DOHH2 (cell line): Measurements from ENCODE around the gene OCA2.
"Not testable (repeated sequence)": the region's sequence is repeated elsewhere in the genome, so short reads cannot be mapped to it uniquely, and the experiment has no call there.

Experiments
- H3F3A ChIP-seq: fragments of 200-600 bp; sonication (generic), shearing (Covaris generic); 2 replicates; pipeline ENCODE4 v1.6.0; 2016; ENCODE audit warnings: antibody characterized with exemption, mild to moderate bottlenecking; ENCODE audit not compliant: control insufficient read depth, insufficient read depth
- H3K27ac ChIP-seq: fragments of 200-600 bp; sonication (generic); 2 replicates; pipeline ENCODE4 v1.5.1; 2014; ENCODE audit warnings: low read depth, mild to moderate bottlenecking, low read length, moderate library complexity
- H3K27me3 ChIP-seq: fragments of 200-600 bp; sonication (generic); 2 replicates; pipeline ENCODE4 v1.6.1; 2014; ENCODE audit warnings: mild to moderate bottlenecking, low read length, mixed read lengths; ENCODE audit not compliant: control insufficient read depth
- H3K36me3 ChIP-seq: fragments of 200-600 bp; sonication (generic); 2 replicates; pipeline ENCODE4 v1.6.1; 2014; ENCODE audit warnings: mild to moderate bottlenecking, low read length, moderate library complexity, mixed read lengths; ENCODE audit not compliant: control insufficient read depth
- H3K4me1 ChIP-seq: fragments of 200-600 bp; sonication (generic); 2 replicates; pipeline ENCODE4 v1.6.1; 2014; ENCODE audit warnings: mild to moderate bottlenecking, low read length, mixed read lengths; ENCODE audit not compliant: control insufficient read depth
- H3K4me2 ChIP-seq: fragments of 200-600 bp; sonication (generic); 2 replicates; pipeline ENCODE4 v1.6.0; 2014; ENCODE audit warnings: mild to moderate bottlenecking, low read length, moderate library complexity
- H3K4me3 ChIP-seq: fragments of 200-600 bp; sonication (generic); 2 replicates; pipeline ENCODE4 v1.5.1; 2014; ENCODE audit warnings: mild to moderate bottlenecking, low read length, mixed read lengths
- H3K79me2 ChIP-seq: fragments of 200-600 bp; sonication (generic); 2 replicates; pipeline ENCODE4 v1.6.1; 2014; ENCODE audit warnings: mild to moderate bottlenecking, low read length, mixed read lengths; ENCODE audit not compliant: control insufficient read depth
- H3K9me2 ChIP-seq: fragments of 200-600 bp; sonication (generic); replicated peaks from 2 replicates; pipeline ENCODE4 v1.6.1; 2014; ENCODE audit warnings: mild to moderate bottlenecking, low read length, mixed read lengths; ENCODE audit not compliant: control insufficient read depth
- H3K9me3 ChIP-seq: fragments of 200-600 bp; sonication (generic); 2 replicates; pipeline ENCODE4 v1.6.1; 2014; ENCODE audit warnings: antibody characterized with exemption, low read length, mixed read lengths; ENCODE audit not compliant: control insufficient read depth, insufficient read depth
- H4K20me1 ChIP-seq: fragments of 200-600 bp; sonication (generic); 2 replicates; pipeline ENCODE4 v1.6.0; 2014; ENCODE audit warnings: low read depth, mild to moderate bottlenecking, antibody characterized with exemption, low read length, moderate library complexity; ENCODE audit not compliant: control insufficient read depth, insufficient read depth
- CTCF ChIP-seq: fragments of 200-600 bp; sonication (generic); IDR thresholded peaks from one replicate; pipeline ENCODE4 v1.5.1; 2014; ENCODE audit warnings: antibody characterized with exemption, mild to moderate bottlenecking, low read depth, low read length; ENCODE audit not compliant: poor library complexity, severe bottlenecking
- EZH2phosphoT487 ChIP-seq: fragments of 200-600 bp; sonication (generic); IDR thresholded peaks from 2 replicates; pipeline ENCODE4 v1.6.1; 2017; ENCODE audit warnings: borderline replicate concordance, mild to moderate bottlenecking, antibody characterized with exemption, low read length, moderate library complexity, mixed read lengths

The OCA2 gene

GRCh38 chr15:28098766-28099554 is at the start of gene OCA2:
OCA2 (minus strand) TSS chr15:28099315; CDS start chr15:28081874, 17,441 bp downstream.
- peaks cover 18% of the 10 kb centered on the region for H3K4me1 ChIP-seq

GRCh38 chr15:28147801-28148200 is 48.7 kb upstream of the OCA2 start:
- H3K27ac ChIP-seq, result no peak overlapping the region
- no peak overlapping the region for H3K4me3 ChIP-seq
- TF ChIP-seq CTCF, result no peak
- no peak for TF ChIP-seq EZH2phosphoT487
- peaks cover 34% of the 10 kb centered on the region for H3K36me3 ChIP-seq
- no peaks in the 10 kb centered on the region for H3K4me1 ChIP-seq
- H3K4me2 ChIP-seq, result no peak overlapping the region
- no peaks in the 10 kb centered on the region for H3K9me2 ChIP-seq
- no peaks in the 10 kb centered on the region for H3K27me3 ChIP-seq
- no peaks in the 10 kb centered on the region for H4K20me1 ChIP-seq
- no peaks in the 10 kb centered on the region for H3K9me3 ChIP-seq
- H3K79me2 ChIP-seq, result peaks cover 28% of the 10 kb centered on the region
- no peaks in the 10 kb centered on the region for H3F3A ChIP-seq

More at GRCh38 chr15:28098766-28099554, at the start of gene OCA2:
- TF ChIP-seq EZH2phosphoT487 (peak; percentile 33; the same call in 1 of the 2 replicates), CTCF (peak; percentile 38)
- no peaks in the 10 kb centered on the region for H3K79me2 ChIP-seq
- H3K9me3 ChIP-seq, result no peaks in the 10 kb centered on the region
- H3F3A ChIP-seq, result no peaks in the 10 kb centered on the region
- H4K20me1 ChIP-seq, result no peaks in the 10 kb centered on the region
- H3K4me2 ChIP-seq, result peak within 1 kb of the TSS; percentile 24; the same call in 1 of the 2 replicates
- peaks cover 50% of the 10 kb centered on the region for H3K27me3 ChIP-seq
- no peak within 1 kb of the TSS for H3K27ac ChIP-seq
- H3K36me3 ChIP-seq, result no peaks in the 10 kb centered on the region
- H3K4me3 ChIP-seq, result no peak within 1 kb of the TSS
- no peaks in the 10 kb centered on the region for H3K9me2 ChIP-seq

- H4K20me1 ChIP-seq, H3K4me2 ChIP-seq, H3K27ac ChIP-seq, H3K9me3 ChIP-seq, H3K4me1 ChIP-seq, H3F3A ChIP-seq, H3K27me3 ChIP-seq, H3K4me3 ChIP-seq, H3K9me2 ChIP-seq: not testable (repeated sequence)
- peaks cover 42% of the 10 kb centered on the region for H3K36me3 ChIP-seq
- peaks cover 22% of the 10 kb centered on the region for H3K79me2 ChIP-seq
Measured at GRCh38 chr15:28145419-28145818, 46.3 kb upstream of the OCA2 start.

- TF ChIP-seq CTCF (no peak), EZH2phosphoT487 (no peak)
- H3K27me3 ChIP-seq, result no peaks in the 10 kb centered on the region
- no peaks in the 10 kb centered on the region for H3F3A ChIP-seq
- H3K9me3 ChIP-seq, result no peaks in the 10 kb centered on the region
- no peaks in the 10 kb centered on the region for H3K9me2 ChIP-seq
- no peak overlapping the region for H3K4me3 ChIP-seq
- no peaks in the 10 kb centered on the region for H3K79me2 ChIP-seq
- no peaks in the 10 kb centered on the region for H4K20me1 ChIP-seq
- no peak overlapping the region for H3K4me2 ChIP-seq
- H3K4me1 ChIP-seq, result peaks cover 21% of the 10 kb centered on the region
- peaks cover 46% of the 10 kb centered on the region for H3K36me3 ChIP-seq
- no peak overlapping the region for H3K27ac ChIP-seq
Measured at GRCh38 chr15:28140062-28140461, 40.9 kb upstream of the OCA2 start.

- H3K27ac ChIP-seq, result not testable (repeated sequence)
- peaks cover 48% of the 10 kb centered on the region for H3K36me3 ChIP-seq
Measured at GRCh38 chr15:28137408-28138039, 38.4 kb upstream of the OCA2 start.

More at GRCh38 chr15:28137408-28138039, 38.4 kb upstream of the OCA2 start:
- not testable (repeated sequence) for H3K4me2 ChIP-seq, H3F3A ChIP-seq, H3K9me2 ChIP-seq, H3K27me3 ChIP-seq, H4K20me1 ChIP-seq, H3K79me2 ChIP-seq, H3K9me3 ChIP-seq, H3K4me3 ChIP-seq
- peaks cover 21% of the 10 kb centered on the region for H3K4me1 ChIP-seq
